Right ventricle myocardium superior (tissue), 1 donor: ENCODE measurements around the gene ABCA9. TPM values are rescaled to one million over a fixed set of nuclear protein-coding genes. Genes with fewer than 3 reads are reported as not detected.
"Not testable (repeated sequence)": the region's sequence is repeated elsewhere in the genome, so short reads cannot be mapped to it uniquely, and the experiment has no call there.

ENCODE experiments used
- ATAC-seq: fragments of 200-7000 bp; cut with Tn5 transposase; one replicate; pipeline ENCODE4 v1.9.1; 2020; ENCODE audit warnings: mild to moderate bottlenecking; ENCODE audit not compliant: poor library complexity
- DNase-seq: peaks from one replicate; pipeline ENCODE4 v3.0.0-alpha.2; 2020
- intact Hi-C: fragments of 100-400 bp; cut with DNase I; formaldehyde crosslinking; loops from one replicate; pipeline ENCODE4 v1.11.2; 2022
- long read RNA-seq: library from polyadenylated mRNA; unstranded; transcript quantifications from one replicate; pipeline ENCODE4 v2.0.0, GENCODE V29; 2021
- total RNA-seq: library from RNA; stranded (reverse); fragmentation: NEBNext Ultra II Directional; extraction: Animal tissue kit (Norgen Biotek cat#: 25700); gene quantifications from one replicate; pipeline ENCODE4 v1.2.1, GENCODE V29; 2021
- donor health status: DM: no; HTN: yes; CAD: no; lungs with severe emphysema.

Gene ABCA9, protein sequence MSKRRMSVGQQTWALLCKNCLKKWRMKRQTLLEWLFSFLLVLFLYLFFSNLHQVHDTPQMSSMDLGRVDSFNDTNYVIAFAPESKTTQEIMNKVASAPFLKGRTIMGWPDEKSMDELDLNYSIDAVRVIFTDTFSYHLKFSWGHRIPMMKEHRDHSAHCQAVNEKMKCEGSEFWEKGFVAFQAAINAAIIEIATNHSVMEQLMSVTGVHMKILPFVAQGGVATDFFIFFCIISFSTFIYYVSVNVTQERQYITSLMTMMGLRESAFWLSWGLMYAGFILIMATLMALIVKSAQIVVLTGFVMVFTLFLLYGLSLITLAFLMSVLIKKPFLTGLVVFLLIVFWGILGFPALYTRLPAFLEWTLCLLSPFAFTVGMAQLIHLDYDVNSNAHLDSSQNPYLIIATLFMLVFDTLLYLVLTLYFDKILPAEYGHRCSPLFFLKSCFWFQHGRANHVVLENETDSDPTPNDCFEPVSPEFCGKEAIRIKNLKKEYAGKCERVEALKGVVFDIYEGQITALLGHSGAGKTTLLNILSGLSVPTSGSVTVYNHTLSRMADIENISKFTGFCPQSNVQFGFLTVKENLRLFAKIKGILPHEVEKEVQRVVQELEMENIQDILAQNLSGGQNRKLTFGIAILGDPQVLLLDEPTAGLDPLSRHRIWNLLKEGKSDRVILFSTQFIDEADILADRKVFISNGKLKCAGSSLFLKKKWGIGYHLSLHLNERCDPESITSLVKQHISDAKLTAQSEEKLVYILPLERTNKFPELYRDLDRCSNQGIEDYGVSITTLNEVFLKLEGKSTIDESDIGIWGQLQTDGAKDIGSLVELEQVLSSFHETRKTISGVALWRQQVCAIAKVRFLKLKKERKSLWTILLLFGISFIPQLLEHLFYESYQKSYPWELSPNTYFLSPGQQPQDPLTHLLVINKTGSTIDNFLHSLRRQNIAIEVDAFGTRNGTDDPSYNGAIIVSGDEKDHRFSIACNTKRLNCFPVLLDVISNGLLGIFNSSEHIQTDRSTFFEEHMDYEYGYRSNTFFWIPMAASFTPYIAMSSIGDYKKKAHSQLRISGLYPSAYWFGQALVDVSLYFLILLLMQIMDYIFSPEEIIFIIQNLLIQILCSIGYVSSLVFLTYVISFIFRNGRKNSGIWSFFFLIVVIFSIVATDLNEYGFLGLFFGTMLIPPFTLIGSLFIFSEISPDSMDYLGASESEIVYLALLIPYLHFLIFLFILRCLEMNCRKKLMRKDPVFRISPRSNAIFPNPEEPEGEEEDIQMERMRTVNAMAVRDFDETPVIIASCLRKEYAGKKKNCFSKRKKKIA (N-terminal part only)
- 31.7 TPM for total RNA-seq
- long read RNA-seq, partial matches to known transcripts = 3 of 4 reads
- long read RNA-seq, other reads (novel, unspliced or antisense) = 1 of 4 reads

- intact Hi-C loops = no loop called here
- DNase-seq (no peak), ATAC-seq (peak; percentile 81)
Observed at GRCh38 chr17:69060822-69061221, at the start of gene ABCA9. Gene ABCA9 (minus strand): TSS chr17:69060927. CDS start chr17:69051126, 9,801 bp downstream.

- DNase-seq (no peak), ATAC-seq (no peak)
- intact Hi-C loops = no loop called here
Observed at GRCh38 chr17:69105907-69106730, 45.4 kb upstream of the ABCA9 start.

- ATAC-seq (no peak), DNase-seq (no peak)
- intact Hi-C loops = no loop called here
Observed at GRCh38 chr17:69103557-69104233, 43.0 kb upstream of the ABCA9 start.

- ATAC-seq (no peak), DNase-seq (no peak)
- intact Hi-C loops = no loop called here
Observed at GRCh38 chr17:69098625-69099024, 37.9 kb upstream of the ABCA9 start.

DNA sequence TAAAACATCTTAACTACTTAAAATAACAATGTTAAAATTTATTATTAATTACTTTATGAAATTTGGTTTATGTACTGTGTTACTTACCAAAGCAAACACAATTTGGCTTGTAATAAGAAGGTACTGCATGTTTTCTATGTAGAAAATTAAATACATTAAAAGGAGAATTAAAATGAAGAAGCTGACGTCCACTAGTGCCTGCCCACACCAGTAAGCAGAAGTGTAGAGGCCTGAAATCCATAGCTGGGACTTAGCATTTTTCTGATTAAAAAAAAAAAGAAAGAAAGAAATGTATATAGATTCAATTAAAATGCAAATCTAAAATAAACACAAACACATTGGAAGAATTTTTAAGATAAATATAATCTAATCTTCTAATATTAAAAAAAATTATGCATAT, 35.8 kb upstream of the ABCA9 start:
- ATAC-seq = no peak
- intact Hi-C loops = no loop called here
- no peak for DNase-seq

GRCh38 chr17:69093995-69094394, 33.3 kb upstream of the ABCA9 start:
- intact Hi-C loops = no loop called here
- no peak for ATAC-seq
- DNase-seq = no peak

DNA sequence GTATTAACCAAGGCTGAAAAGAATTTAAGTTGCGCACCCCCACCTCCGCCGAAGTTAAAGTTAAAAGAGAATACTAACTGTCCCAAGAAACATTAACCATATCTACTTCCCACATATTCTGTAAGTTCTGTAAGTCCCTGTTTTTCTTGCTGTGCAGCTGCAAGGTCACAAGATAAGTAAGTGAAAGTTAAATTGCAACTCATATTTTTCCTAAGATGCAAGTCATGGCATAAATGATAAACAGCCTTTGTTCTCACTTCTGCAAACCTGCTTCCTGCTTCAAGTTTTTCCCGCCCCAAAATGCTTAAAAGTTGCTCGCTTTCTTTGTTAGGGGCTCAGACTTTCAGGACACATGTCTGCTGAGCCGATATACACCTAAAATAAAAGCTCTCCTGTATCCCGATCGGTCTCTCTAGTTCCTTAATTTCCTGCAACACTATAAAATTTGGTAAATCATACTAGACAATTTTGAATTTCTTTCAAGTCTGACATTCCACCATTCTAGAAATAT, 32.6 kb upstream of the ABCA9 start:
- intact Hi-C loops = no loop called here
- no peak for DNase-seq
- peak; percentile 36 for ATAC-seq

DNA sequence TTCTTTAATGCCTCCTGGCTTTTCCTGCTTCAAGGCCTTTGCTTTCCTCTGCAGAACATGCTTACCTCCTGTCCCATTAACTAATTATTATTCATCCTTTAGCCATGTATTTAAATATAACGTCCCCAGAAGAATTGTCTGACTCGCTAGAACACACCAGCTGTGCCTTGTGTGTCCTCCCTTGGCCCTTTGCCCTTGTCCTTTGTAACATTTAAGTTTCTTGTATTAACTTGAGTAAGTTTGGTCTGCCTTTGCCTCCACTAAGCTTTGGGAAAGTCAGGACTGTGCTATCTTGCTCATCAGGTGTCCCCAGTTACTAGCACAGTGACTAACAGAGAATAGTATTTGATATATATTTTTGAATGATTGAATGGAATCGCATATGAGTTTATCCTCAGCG, 29.6 kb upstream of the ABCA9 start:
- ATAC-seq (no peak), DNase-seq (no peak)
- intact Hi-C loops = no loop called here

GRCh38 chr17:69088643-69089200, 28.0 kb upstream of the ABCA9 start:
- no peak for ATAC-seq
- intact Hi-C loops = no loop called here
- no peak for DNase-seq

DNA sequence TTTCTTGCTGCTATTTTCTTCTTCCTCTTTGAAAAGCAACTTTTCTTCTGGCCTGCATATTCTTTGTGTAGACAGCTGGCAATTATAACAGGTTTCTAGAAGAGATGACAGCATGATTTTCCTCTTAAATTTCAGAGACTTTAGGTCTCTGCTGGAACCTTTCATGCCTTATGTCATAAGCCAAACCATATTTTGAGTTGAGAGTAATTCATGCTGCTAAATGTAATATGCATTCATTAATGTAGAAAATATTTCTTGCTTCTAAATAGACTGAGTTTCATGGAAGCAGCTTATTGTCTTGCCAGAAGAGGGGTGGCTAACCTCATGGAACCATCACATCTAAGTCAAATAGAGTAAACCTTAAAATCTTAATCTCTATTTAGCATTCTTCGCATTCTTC, 25.9 kb upstream of the ABCA9 start:
- intact Hi-C loops = no loop called here
- DNase-seq (no peak), ATAC-seq (no peak)

- DNase-seq (no peak), ATAC-seq (no peak)
- intact Hi-C loops = no loop called here
Observed at GRCh38 chr17:69084911-69085310, 24.2 kb upstream of the ABCA9 start.

DNA sequence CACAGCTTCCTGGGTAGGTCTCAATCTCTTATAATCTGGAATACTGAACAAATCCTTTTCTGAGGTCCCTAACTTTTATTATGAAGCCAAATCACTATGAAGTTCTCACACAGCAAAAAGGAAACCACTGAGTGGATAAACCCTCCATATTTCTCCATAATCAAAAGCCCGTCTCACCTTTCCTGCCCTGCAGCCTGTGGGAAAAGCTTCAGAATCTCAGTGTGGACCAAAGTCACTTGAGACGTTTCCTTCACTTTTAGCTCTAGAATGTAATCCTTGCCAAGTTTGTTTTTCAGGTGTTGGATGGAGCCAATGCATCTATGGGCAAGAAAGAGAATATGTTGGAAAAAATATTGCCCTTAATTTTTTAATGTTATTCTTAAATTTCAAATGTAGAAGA, 22.0 kb upstream of the ABCA9 start:
- no peak for ATAC-seq
- DNase-seq = no peak
- intact Hi-C loops = no loop called here

GRCh38 chr17:69078864-69079263, 18.1 kb upstream of the ABCA9 start:
- intact Hi-C loops = no loop called here
- DNase-seq (no peak), ATAC-seq (no peak)

DNA sequence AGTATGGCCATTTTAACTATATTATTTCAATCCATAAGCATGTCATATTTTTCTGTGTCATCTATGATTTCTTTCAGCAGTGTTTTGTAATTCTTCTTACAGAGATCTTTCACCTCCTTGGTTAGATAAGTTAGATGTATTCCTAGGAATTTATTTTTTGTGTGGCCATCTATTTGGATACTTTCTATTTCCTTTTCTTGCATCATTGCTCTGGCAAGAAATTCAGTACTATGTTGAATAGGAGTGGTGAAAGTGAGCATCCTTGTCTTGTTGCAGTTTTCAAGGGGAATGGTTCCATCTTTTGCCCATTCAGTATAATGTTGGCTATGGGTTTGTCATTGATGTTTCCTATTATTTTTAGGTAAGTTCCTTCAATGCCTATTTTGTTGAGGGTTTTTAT, 15.1 kb upstream of the ABCA9 start:
- DNase-seq (no peak), ATAC-seq (no peak)
- intact Hi-C loops = no loop called here

- intact Hi-C loops, ATAC-seq, DNase-seq: not testable (repeated sequence)
Observed at GRCh38 chr17:69073392-69073791, 12.7 kb upstream of the ABCA9 start.

- intact Hi-C loops, DNase-seq, ATAC-seq: not testable (repeated sequence)
Observed at GRCh38 chr17:69072803-69073256, 12.1 kb upstream of the ABCA9 start.

DNA sequence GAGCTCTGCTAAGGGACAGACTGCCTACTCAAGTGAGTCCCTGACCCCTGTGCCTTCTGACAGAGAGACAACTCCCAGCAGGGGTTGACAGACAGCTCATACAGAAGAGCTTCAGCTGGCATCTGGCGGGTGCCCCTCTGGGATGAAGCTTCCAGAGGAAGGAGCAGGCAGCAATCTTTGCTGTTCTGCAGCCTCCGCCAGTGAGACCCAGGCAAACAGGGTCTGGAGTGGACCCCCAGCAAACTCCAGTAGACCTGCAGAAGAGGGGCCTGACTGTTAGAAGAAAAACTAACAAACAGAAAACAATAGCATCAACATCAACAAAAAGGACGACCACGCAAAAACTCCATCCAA, 10.5 kb upstream of the ABCA9 start:
- DNase-seq, intact Hi-C loops: not testable (repeated sequence)

More for the DNA sequence above, 10.5 kb upstream of the ABCA9 start:
- ATAC-seq = not testable (repeated sequence)
